Fibroblast of skin of back (primary cell): Measurements from ENCODE around the gene SUDS3.
"Not testable (repeated sequence)": the region's sequence is repeated elsewhere in the genome, so short reads cannot be mapped to it uniquely, and the experiment has no call there.

Experiments
- DNase-seq: peaks from one replicate; pipeline ENCODE4 v3.0.0-alpha.2; 2013

The SUDS3 gene

DNA sequence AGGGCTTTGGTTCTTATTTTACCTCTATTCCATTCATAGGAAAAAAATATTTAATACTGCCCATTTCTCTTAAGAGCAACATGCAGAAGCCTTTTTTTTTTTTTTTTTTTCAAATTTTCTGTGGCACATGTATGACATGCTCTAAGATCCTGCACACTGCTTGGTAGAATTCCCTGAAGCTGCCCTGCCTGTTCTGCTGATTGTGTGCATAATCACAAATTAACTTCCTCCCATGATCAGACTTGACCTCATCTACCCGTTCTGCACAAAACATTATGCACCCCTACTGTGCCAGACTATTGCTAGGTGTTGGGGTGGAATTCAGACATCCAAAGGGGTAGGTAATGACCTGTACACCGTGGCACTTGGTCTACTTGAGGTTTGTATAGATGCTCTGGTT is 22.2 kb downstream of the SUDS3 start:
- no peak for DNase-seq

GRCh38 chr12:118398940-118399339 is 22.6 kb downstream of the SUDS3 start:
- DNase-seq: no peak

- peak; percentile 74 for DNase-seq
Measured at GRCh38 chr12:118402251-118402650, 25.9 kb downstream of the SUDS3 start.

DNA sequence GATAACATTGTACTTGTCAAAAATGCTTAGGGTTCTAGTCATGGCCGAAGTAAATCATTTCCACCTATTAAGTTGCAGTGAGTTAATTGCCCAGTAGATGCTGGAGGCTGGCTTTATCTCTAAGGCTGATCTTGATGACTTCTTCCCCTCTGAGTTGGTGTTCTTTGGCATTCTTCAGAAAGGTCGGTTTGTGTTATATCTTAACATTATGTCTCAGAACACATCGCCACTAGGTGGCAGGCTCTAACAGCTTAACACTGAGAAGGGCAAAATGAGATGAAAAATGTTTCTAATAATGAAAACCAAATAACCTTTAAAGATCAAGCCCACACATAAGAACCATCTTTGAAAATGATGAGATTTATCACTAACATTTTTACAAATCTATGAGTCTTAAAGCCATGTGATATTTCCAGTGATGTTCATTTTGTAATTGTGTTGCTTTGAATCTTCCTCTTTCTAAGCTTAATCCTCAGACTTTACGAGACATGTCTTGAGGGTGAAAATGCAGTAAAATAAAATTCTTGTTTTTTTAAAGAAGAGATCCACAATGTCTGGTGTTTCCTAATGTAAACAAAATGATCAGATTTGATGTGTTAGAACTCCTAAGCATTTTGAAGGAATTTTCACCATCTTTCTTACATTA is 28.6 kb downstream of the SUDS3 start:
- DNase-seq: peak; percentile 60

DNA sequence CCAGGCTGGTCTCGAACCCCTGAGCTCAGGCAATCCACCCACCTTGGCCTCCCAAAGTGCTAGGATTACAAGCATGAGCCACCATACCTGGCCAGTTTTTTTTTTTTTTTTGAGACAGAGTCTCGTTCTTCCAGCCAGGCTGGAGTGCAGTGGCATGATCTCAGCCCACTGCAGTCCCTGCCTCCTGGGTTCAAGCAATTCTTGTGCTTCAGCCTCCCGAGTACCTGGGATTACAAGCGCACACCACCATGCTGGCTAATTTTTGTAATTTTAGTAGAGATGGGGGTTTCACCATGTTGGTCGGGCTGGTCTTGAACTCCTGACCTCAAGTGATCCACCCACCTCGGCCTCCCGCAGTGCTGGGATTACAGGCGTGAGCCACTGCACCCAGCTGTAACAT is 31.9 kb downstream of the SUDS3 start:
- DNase-seq: not testable (repeated sequence)

- DNase-seq: no peak
Measured at GRCh38 chr12:118409834-118410233, 33.5 kb downstream of the SUDS3 start.

- DNase-seq: no peak
Measured at GRCh38 chr12:118417942-118418341, 41.6 kb downstream of the SUDS3 start.

- no peak for DNase-seq
Measured at GRCh38 chr12:118418385-118419057, 42.2 kb downstream of the SUDS3 start.

GRCh38 chr12:118420673-118421072 is 44.3 kb downstream of the SUDS3 start:
- no peak for DNase-seq

- no peak for DNase-seq
Measured at GRCh38 chr12:118424884-118425283, 48.5 kb downstream of the SUDS3 start.

- no peak for DNase-seq
Measured at GRCh38 chr12:118425364-118425763, 49.0 kb downstream of the SUDS3 start.

DNA sequence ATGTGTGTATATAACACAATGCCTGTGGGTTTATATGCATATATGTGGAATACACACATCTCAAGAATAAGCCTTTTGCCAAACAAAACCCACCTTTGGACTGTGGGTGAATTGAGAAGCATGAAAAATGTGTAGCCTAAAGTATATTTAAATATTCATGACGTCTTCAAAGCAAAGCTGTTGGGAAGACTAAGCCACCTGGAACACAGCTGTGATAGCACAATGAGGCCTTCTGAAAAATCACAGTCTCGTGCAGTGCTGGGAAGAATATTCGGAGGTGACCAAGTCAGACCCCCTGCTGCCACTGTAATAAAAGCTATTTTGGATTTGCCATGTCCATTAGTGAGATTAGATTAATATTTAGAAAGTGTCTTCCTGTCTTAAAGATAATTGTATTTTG is 51.5 kb downstream of the SUDS3 start:
- DNase-seq: no peak

DNA sequence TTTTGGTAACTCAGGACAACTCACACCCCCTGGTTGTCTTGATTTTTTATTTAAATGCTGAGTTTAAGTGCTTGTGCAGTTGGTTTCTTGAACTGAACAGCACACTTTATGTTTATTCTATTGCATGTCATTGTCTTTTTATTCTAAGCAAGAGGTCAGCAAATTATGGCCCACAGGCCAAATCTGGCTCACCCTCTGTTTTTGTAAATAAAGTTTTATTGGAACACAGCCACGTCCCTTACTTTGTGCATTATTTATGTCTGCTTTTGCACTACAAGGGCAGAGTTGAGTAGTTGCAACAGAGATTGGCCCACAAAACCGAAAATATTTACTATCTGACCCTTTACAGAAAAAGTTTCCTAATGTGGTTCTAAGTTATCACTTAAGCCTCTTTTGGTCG is 52.3 kb downstream of the SUDS3 start:
- no peak for DNase-seq

- DNase-seq: no peak
Measured at GRCh38 chr12:118429688-118430383, 53.5 kb downstream of the SUDS3 start.

DNA sequence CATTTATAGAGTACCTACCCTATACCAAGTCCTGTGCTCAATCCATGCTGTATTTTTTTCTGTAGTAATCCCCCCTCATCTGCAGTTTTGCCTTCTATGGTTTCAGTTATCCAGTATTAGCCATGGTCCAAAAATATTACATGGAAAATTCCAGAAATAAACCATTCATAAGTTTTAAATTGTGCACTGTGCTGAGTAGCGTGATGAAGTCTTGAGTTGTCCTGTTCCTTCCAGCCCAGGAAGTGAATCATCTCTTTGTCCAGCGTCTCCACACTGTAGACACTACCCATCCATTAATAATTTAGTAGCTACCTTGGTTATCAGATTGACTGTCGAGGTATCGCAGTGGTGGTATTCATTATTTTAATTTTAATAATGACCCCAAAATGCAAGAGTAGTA is 54.2 kb downstream of the SUDS3 start:
- DNase-seq: no peak

DNA sequence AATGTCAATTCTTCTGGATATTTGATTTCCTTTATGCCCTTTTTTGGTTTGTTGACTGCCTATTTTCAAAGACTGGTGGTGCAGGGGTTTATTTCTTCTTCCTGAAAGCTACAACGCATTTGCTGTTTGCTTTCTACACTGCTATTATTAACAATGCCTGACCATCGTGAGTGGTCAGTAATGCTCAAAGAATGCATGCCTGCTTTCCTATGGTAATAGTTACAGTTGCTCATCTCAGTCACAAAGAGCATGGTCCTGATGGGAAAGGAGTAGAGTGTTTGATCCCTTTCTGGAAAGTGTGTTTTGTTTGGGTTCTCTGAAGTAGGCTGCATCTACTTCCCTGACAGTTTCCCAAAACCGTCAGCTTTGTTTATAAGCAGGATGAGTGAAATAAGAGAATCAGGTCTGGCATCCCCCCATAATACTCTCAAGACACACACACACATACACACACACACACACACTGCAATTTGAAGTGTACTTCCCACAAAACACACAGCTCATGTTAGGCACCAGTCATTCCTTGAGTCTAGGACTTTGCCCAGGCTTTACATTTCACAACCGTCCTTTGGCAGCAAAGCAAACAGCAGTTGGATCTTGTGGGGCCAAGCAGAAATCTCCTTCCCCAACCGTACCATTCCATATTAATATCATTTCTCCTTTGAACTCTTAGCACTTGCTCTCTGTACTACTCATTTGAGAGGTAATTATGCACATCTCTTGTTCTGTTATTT is 56.6 kb downstream of the SUDS3 start:
- DNase-seq: peak; percentile 15

DNA sequence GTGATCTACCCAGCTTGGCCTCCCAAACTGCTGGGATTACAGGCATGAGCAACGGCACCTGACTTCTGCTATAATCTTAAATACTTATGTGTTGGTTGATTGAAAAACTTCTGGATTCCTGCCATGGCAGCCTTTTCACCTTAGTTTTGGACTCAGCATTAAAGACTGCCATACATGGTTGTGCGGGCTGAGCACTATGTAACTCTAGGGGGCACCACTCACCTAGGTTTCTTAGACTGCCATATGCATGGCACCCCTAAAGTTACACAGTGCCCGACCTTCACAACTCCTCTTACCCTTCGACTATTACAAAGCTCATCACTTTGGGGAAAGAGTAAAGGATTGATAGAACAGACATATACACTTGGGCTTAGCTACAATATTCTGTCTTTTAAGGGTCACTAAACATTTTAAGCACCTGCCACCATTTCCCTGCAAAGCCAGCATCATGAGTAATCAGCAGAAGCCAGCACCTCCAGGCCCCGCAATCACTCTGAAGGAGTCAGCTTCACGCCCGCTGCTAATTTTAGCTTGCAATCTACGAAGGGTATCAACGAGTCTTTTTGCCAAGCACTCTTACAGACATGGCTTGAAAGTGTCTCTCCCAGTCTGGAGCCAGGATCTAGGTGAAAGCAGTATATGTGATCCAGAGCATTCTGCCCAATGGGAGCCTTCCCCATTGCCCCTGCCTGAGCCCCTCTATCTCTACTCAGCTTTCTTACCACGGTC is 59.8 kb downstream of the SUDS3 start:
- DNase-seq: no peak

- peak; percentile 78 for DNase-seq
Measured at GRCh38 chr12:118436986-118437385, 60.6 kb downstream of the SUDS3 start.

- no peak for DNase-seq
Measured at GRCh38 chr12:118439068-118439467, 62.7 kb downstream of the SUDS3 start.

DNA sequence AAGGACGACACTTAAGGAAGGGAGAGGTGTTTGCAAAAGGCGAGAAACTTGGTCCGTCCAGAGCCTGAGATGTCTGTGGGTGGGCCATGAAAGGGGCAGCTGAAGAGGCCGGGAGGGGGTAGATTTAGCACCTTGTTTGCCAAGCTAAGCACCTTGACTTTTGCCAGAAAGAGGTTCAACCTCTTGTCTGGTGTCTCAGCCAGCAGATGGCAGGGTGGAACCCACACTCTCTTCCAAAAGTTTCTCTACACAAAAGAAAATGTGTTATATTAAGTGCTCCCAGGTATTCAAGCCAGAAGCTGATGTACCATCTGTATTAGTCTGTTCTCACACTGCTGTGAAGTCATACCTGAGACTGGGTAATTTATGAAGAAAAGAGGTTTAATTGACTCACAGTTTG is 69.9 kb downstream of the SUDS3 start:
- no peak for DNase-seq

GRCh38 chr12:118447181-118447580 is 70.8 kb downstream of the SUDS3 start:
- no peak for DNase-seq

DNA sequence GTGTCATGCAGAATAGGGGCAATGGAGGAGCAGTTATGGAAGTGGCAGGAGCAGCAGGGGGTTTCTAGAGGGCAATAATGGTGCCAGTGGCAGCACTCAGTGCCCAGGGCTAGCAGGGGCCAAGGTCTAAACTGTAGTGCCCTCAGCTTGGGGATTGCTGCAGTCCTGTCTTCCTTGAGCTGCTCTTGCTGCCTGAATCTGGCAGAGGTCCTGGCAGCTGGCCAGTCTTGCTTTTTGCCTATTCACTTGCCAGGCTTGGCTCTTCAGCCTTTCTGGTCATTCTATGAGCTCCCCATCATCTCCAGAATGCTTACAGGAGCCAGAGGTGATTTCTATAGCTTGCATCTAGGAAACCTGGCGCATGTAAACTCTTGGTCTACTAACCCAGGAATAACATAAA is 72.0 kb downstream of the SUDS3 start:
- DNase-seq: no peak

DNA sequence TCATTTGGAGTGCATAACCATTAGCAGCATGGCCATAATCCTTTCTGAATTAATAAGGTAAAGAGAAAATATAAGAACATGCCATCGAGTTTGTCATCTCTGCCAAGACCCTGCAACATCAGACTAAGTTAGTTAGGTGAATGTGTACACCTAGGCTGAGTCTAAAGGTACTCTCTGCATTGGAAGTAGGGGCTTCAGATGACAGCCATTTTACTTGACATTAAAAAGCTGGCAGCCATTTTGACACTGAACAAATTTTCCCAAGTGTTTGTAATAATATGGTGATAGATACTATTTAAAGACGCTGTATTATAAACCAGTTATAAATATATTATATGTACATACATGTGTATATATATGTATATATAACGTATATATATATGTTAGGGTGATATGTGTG is 79.0 kb downstream of the SUDS3 start:
- DNase-seq: no peak
